Forelimb muscle (tissue), 1 donor: ENCODE results near the gene RFX4. TPM values are rescaled to one million over a fixed set of nuclear protein-coding genes. Genes with fewer than 3 reads are reported as not detected.
"Not testable (repeated sequence)": the region's sequence is repeated elsewhere in the genome, so short reads cannot be mapped to it uniquely, and the experiment has no call there.

Source experiments
- DNase-seq: peaks from one replicate; pipeline ENCODE4 v3.0.0-alpha.2; 2013; ENCODE audit warnings: low read depth
- polyA plus RNA-seq: library from polyadenylated mRNA; unstranded; fragments of 120-200 nt; gene quantifications from one replicate; pipeline ENCODE4 v1.2.1, GENCODE V29; 2013; ENCODE audit not compliant: insufficient read length

RFX4 gene
- polyA plus RNA-seq, 1 donor: 0.15 TPM

GRCh38 chr12:106690569-106691305 lies 107.9 kb downstream of the RFX4 start:
- no peak for DNase-seq

- not testable (repeated sequence) for DNase-seq
Measured at GRCh38 chr12:106692033-106692432, 109.2 kb downstream of the RFX4 start.

- no peak for DNase-seq
Measured at GRCh38 chr12:106692896-106693820, 110.4 kb downstream of the RFX4 start.

- no peak for DNase-seq
Measured at GRCh38 chr12:106696071-106696470, 113.3 kb downstream of the RFX4 start.

GRCh38 chr12:106696681-106697417 lies 114.0 kb downstream of the RFX4 start:
- DNase-seq: no peak

GRCh38 chr12:106704081-106704480 lies 121.3 kb downstream of the RFX4 start:
- no peak for DNase-seq

- no peak for DNase-seq
Measured at GRCh38 chr12:106705971-106706370, 123.2 kb downstream of the RFX4 start.

GRCh38 chr12:106709068-106709511 lies 126.3 kb downstream of the RFX4 start:
- no peak for DNase-seq

GRCh38 chr12:106710143-106710893 lies 127.5 kb downstream of the RFX4 start:
- no peak for DNase-seq

- DNase-seq: no peak
Measured at GRCh38 chr12:106711316-106711715, 128.5 kb downstream of the RFX4 start.

- no peak for DNase-seq
Measured at GRCh38 chr12:106712768-106713167, 130.0 kb downstream of the RFX4 start.

- no peak for DNase-seq
Measured at GRCh38 chr12:106714926-106715325, 132.1 kb downstream of the RFX4 start.

GRCh38 chr12:106715582-106715981 lies 132.8 kb downstream of the RFX4 start:
- DNase-seq: no peak

GRCh38 chr12:106717673-106718072 lies 134.9 kb downstream of the RFX4 start:
- DNase-seq: no peak

- DNase-seq: no peak
Measured at GRCh38 chr12:106719879-106720278, 137.1 kb downstream of the RFX4 start.

GRCh38 chr12:106720696-106721095 lies 137.9 kb downstream of the RFX4 start:
- DNase-seq: no peak

GRCh38 chr12:106721915-106722314 lies 139.1 kb downstream of the RFX4 start:
- no peak for DNase-seq

- DNase-seq: no peak
Measured at GRCh38 chr12:106722837-106723236, 140.0 kb downstream of the RFX4 start.

- DNase-seq: no peak
Measured at GRCh38 chr12:106723416-106723815, 140.6 kb downstream of the RFX4 start.

- DNase-seq: no peak
Measured at GRCh38 chr12:106724116-106724515, 141.3 kb downstream of the RFX4 start.

- DNase-seq: no peak
Measured at GRCh38 chr12:106724934-106725333, 142.1 kb downstream of the RFX4 start.
